Hematopoietic multipotent progenitor cell treated with erythropoietin and hydrocortisone succinate and interleukin-3 and kit ligand, for 6 days (in vitro differentiated cells): ENCODE data around the gene DISP3.

Experiments used
- DNase-seq: peaks from one replicate; pipeline ENCODE4 v3.0.0-alpha.2; 2015

DISP3 gene

DNA sequence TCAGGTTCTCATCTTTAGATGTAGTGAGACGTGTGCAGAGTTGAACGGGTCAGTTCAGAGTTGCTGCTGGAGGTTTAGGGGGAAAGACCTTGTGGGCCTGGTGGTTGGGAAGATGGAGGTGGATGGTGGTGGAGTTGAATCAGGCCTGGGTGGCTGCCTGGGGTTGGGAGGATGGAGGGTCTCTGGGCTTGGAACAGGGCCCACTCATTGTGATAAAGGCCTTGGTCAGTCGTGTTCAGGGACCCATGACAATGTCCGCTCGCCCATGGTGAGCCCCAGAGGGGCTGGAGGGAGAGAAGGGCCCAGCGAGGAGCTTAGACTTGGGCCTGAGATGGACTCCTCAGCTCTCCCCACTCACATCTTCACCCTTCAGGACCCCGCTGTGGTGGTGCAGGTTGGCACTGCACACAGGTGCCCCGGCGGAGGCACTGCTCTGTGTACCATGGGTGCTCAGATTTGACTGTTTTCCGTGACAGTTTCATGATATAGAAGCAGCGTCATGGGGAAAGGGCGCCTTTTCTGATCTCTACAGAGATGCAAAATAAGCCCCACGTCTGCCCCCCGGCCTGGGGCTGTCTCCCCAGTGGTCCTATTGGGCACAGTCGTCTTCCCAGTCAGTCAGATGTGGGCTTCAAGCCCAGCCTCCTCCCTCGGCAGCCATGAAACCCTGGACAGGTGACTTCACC lies 39.2 kb downstream of the DISP3 start:
- DNase-seq = no peak

DNA sequence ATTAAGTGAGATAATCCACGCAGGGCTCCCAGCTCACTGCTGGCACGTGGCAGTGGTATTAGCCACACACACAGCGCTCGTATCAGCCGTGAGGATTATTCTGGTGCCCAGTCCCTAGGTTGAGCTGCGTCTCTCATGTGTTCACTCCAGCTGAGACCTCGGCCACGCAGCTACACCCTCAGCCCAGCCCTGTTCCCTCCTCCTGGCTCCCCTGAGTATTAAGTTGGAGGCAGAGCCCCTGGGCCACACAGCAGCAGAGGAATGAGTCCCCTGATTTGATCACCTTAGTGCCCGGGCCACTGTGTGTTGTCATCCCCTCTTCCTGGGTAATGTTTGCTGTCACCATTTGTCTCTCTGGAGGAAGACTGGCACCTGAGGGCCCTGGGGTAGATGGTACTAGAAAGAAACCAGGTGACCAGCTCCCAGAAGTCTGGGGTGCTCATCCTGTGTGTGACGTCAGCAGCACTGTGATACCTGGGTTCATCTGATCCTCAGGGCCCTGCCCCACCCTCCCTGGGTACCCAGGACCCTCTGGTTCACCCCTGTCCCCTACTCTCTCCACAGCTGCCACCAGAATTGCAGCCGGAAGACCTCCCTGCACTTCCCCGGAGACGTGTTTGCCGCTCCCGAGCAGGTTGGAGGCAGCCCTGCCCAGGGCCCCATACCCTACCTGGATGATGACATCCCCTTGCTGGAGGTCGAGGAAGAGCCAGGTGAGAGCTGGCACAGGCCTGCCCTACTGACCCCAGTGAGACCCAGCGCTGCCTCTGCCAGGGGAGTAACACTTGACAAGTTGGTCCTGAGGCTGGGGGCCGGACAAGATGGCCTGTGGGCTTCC lies 40.1 kb downstream of the DISP3 start:
- no peak for DNase-seq

DNA sequence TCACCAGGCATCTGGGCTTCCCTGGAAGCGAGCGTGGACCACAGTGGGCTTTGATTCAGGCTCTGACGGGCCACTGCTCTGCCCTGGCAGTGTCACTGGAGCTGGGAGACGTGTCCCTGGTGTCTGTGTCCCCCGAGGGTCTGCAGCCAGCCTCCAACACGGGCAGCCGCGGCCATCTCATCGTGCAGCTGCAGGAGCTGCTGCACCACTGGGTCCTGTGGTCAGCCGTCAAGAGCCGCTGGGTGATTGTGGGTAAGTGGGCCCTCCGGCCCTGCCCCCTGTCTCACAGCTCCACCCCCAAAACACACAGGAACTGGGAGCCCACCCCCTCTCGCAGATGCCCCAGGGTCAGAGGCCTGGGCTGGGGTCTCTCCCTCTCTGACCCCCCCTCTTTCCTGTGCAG lies 40.7 kb downstream of the DISP3 start:
- DNase-seq = no peak

DNA sequence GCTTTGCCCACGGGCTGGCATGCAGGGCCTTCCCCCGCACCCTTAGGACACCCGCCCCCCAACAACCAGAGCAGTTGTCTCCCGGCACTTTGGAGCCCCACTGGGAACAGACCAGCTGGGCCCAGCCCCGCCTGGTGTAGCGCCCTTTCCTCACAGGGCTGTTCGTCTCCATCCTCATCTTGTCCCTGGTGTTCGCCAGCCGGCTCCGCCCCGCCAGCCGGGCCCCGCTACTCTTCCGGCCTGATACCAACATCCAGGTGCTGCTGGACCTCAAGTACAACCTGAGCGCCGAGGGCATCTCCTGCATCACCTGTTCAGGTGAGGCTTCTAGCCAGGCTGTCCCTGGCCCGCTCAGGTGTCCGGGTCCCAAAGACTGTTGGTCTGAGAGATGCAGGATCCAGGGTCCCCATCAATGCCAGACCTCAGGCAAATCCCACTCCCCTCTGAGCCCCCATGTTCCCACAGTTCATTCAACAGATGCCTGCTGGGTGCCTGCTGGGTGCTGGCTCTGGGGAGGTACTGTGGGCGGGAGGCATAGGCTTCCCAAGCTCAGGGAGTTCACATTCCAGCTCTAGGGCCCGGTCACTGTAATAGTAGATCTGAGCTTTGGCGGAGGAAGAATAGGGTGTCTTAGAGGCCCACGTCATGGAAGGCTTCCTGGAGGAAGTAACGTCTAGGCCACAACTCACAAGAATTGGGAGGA lies 41.7 kb downstream of the DISP3 start:
- DNase-seq = no peak

DNA sequence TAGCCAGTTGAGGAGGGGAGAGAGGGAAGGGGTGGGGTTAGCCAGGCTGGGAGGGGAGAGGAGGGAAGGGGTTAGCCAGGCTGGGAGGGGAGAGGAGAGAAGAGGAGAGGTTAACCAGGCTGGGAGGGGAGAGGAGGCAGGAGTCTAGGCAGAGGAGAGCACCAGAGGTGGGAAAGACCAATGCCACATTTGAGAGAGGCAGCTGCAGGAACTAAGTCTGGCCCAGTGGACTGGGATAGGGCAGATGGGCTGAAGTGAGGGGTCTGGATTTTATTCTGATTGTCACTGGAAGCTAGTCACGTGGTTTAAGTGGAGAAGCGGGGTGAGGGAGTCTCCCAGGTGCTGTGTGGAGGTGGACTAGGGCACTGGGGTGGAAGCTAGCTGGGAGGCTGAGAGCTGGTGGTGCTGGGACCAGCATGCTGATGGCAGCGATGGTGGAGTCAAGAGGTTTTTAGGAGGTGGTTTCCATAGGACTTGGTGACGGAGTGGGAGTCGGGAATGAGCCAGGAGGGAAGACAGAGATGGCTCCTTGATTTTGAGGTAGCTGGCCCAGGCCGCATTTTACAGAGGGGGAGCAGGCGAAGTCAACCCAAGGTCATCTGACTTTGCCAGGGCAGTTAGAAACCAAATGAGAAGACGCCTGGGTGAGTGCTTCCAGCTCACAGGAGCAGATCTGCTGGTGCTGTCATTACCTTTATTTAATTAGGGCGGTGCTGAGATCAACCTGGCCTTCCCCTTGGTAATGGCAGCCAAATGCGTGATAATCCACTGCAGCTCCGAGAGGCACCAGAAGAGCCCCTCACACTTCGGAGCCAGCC lies 42.8 kb downstream of the DISP3 start:
- DNase-seq = no peak

DNA sequence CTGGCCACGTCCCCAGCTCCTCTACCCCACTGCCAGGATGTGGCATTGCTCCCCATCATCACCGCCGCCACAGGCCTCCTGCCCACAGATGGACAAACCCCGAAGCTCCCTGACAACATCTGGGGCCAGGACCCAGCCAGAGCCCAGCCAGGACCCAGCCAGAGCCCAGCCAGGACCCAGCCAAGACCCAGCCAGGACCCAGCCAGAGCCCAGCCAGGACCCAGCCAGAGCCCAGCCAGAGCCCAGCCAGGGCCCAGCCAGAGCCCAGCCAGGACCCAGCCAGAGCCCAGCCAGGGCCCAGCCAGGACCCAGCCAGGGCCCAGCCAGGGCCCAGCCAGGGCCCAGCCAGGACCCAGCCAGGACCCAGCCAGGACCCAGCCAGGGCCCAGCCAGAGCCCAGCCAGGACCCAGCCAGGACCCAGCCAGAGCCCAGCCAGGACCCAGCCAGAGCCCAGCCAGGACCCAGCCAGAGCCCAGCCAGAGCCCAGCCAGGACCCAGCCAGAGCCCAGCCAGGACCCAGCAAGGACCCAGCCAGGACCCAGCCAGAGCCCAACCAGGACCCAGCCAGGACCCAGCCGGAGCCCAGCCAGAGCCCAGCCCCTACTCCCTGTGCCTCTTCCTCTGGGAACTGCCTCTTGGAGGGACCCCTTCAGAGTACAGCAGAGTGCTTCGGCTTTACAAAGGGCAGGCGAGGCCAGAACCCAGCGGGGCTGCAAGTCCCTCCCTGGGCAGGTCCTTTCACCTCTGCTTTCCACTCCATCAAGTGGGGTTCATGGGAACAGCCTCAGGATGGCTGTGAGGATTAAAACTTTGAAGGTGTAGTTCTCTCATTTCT lies 43.7 kb downstream of the DISP3 start:
- no peak for DNase-seq

DNA sequence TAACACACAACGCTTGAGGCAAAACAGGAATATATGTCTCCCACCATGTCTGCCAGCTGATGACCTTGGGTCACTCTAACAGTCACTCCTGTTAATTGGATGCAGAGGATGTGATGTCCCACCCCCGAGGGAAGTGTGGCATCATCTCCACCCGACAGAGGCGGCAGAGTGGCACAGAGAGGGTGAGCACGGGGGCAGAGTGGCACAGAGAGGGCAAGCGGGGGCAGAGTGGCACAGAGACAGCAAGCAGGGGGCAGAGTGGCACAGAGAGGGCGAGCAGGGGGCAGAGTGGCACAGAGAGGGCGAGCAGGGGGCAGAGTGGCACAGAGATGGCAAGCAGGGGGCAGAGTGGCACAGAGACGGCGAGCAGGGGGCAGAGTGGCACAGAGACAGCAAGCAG lies 44.3 kb downstream of the DISP3 start:
- DNase-seq = no peak

DNA sequence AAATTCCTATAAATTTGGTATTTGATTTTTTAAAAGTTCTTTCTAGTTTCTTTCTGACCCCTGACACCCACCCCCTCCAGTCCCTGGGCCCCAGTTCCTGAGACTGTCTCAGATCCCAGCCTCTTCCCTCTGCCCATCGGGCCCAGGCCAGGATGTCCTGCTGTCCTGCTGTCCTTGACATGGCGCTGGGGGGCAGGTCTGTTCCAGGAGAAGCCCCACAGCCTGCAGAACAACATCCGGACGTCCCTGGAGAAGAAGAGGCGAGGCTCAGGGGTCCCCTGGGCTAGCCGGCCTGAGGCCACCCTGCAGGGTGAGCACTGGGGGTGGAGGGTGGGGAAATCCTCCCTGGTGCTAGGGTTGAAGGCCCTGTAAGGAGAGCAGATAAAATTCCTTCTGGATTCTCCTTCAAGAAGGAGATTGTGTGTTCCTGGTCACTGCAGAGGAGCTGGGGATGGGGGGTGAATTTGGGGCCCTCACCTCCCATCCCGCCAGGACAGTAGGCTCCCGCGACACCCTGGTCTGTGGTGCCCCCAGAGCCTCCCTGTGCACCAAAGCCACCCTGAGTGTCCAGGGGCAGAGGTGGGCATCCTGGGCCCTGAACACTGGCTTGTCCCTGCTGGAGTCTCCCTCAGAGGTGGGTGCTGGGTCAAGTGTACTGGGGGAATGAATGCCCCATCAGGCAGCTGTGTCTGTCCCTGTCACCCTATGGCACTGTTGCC lies 45.0 kb downstream of the DISP3 start:
- DNase-seq = no peak

DNA sequence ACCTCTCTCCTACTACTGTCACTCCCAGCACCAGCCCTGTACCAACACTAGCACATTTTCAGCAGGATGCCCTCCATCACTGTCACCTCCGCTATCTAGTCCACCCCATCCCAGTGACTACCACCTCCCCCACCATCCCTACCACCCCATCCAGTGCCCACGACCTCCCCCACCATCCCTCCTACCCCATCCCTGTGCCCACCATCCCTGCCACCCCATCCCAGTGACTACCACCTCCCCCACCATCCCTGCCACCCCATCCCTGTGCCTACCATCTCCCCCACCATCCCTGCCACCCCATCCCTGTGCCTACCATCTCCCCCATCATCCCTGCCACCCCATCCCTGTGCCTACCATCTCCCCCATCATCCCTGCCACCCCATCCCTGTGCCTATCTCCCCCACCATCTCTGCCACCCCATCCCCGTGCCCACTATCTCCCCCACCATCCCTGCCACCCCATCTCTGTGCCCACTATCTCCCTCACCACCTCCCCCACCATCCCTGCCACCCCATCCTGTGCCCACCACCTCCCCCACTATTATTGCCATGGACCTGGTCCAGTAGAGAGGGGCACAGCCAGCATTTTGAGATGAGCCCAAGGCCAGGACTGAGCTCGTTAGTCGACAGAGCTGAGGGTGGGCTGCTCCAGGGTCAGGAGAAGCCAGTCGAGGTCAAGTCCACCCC lies 45.7 kb downstream of the DISP3 start:
- DNase-seq = no peak

DNA sequence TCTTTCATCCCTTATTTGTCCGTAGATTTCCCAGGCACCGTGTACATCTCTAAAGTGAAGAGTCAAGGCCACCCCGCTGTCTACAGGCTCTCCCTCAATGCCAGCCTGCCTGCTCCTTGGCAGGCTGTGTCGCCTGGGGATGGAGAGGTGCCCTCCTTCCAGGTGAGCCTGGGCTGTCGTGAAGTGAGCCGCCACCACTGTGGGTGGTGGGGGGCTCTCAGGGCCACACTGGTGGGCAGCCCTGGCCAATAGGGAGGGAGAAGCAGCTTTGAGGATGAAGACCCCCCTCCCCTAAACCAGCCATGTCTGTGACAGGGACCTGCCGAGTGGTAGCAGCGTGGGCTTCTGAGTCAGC lies 46.2 kb downstream of the DISP3 start:
- DNase-seq = no peak

DNA sequence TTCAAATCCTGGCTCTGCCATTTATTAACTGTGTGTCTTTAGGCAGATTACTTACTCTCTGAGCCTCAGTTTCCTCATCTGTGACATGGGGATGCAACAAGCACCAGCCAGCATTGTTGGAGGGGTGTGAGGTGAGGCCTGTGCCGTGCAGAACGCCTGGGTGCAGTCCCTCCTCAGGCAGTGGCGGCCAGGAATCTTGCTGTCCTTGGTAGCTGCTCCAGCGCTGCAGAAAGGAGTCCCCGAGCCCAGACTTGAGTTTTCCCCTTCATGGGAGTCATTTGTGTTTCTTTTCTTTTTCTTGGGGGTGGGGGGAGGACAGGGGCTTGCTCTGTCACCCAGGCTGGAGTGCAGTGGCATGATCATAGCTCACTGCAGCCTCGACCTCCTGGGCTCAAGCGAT lies 46.6 kb downstream of the DISP3 start:
- no peak for DNase-seq

DNA sequence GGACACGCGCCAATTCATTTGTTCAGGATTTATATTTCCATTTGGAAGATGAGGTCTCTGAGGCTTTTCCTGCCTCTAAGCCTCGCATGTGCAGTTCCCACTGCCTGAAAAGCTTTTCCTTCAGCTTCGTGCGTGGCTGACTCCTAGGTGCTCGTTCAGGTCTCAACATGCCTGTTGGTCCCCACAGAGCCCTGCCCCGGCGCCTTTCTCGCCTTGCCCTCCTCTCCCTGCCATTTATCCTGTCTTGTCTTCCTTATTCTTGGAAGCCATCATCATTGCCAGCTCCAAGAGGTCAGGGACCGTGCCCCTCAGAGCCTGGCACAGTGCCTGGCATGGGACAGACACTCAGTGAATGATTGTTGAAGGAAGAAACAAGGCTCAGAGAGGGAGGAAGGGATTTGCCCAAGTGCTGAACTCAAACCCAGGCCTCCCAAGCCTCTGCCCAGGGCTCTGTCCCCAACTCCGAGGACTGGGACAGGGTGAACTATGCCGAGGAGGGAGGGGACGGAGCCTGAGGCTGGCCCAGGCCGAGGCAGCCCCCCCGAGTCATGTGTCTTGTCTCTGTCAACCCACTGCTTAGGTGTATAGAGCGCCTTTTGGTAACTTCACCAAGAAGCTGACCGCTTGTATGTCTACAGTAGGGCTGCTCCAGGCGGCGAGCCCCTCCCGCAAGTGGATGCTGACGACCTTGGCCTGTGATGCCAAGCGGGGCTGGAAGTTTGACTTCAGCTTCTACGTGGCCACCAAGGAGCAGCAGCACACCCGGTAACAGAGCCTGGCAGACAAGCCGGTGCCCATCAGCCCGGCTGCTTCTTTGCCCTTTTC lies 47.3 kb downstream of the DISP3 start:
- no peak for DNase-seq

DNA sequence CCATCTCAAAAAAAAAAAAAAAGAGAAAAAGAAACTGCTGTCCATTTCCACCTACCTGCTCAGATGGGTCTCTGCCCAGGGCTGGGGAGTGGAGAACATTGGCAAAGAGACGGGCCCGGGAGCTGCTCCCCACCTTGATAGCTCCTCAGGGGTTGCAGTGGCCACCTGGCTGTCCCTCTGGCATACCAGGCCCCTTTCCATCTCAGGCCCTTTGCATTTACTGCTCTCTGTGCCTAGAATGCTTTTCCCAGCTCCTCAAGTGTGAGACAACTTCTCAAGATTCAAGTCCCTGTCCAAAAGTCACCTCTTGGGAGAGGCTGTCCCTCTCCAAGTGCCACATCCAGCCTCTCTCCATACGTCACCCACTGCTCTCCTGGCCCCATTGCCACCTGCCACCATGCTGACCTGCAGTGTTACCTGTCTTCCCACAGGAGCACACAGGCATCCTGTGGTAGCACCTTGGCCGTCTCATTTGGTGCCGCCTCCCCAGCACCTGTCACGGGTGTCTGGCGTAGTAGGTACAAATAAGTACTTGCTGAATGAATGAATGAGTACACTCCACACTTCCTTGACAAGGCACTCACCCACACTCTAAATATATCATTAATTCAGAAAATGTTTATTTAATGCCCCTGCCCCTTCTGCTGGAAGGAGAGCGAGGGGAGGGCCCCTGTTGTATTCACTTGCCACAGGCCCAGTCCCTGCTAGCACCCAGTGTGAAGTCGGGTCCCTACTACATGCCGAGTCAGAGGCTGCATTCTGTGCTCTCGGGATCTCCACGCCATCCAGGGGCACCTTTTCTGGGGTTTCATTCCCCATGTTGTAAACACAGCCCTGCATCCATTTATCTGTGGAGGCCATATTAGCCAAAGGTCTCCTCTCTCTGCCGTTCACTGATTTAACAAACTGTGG lies 48.8 kb downstream of the DISP3 start:
- no peak for DNase-seq

DNA sequence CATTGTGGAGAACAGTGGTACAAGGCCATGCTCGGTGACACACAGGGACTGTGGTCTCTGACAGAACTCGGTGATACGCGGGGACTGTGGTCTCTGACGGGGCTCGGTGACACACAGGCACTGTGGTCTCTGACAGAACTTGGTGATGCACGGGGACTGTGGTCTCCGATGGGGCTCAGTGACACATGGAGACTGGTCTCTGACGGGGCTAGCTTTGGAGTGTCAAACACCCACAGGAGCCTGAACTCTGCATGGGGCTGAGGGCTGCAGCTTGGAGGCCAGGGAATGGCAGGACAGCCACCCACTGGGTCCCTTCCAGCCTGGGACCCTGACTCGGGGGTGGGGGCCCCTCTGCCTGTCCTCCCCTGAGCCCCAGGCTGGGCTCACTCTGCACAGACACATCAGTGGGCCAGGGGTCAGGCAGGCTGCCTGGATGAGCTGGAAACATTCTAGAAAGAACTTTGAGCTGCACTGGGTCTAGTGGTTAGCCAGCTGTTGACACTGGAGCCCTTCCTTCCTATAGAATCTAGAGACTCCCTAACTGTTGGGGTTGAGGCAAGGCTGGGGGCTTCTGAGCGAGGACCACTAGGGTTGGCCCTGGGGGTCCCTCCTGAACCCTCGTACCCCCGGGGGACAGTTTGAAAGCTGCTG lies 49.8 kb downstream of the DISP3 start:
- DNase-seq = no peak

DNA sequence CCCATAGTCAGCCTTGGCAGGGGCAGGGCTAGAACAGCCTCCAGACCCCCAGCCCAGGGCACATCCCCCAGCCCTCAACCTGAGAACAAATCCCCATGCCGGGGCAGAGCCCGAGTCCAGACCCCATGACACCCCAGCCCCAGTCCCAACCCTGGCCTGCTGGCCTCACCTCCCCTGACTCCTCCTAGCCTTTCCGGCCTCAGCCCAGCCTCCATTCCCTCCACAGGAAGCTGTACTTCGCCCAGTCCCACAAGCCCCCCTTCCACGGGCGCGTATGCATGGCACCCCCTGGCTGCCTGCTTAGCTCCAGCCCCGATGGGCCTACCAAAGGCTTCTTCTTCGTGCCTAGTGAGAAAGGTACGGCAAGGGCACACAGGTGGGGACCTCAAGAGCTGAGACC lies 50.4 kb downstream of the DISP3 start:
- no peak for DNase-seq

DNA sequence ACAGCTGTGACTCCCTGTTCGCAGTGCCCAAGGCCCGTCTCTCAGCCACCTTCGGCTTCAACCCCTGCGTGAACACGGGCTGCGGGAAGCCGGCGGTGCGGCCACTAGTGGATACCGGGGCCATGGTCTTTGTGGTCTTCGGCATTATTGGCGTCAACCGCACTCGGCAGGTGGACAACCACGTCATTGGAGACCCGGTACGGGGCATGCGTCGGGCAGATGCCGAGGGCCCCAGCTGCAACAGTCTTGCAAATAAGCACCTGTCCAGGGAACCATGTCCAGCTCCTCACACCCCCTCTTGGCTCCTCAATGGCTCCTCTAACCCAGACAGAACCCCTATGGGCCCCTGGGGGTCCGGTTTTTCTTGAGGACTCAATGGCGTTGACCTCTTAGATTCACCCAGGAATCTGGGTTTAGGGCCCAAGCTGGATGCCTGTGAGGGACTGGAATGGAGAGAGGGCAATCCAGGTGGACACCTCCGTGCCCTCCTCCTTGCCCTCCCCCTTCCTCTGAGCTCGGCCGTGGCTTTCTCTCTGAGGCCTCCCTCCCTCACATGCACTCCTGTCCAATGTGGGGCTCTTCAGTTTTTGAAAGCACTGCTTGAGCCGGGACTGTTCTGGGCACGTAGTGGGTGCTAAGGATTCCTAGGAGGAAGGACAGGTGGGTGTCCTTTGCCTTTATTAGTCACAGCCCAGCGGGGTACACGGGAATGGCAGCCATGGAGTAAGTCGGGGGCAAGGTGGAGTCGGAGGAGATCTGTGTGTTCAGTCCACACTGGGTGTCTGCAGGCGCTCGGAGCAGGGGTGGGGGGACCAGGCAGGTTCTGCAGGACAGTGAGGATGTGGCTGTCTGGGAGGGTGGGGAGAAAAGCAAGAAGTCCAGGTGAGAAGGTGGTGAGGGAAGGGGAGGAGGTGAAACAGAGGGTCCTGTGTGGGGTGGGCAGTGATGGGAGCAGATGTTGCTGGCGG lies 51.1 kb downstream of the DISP3 start:
- DNase-seq = no peak

DNA sequence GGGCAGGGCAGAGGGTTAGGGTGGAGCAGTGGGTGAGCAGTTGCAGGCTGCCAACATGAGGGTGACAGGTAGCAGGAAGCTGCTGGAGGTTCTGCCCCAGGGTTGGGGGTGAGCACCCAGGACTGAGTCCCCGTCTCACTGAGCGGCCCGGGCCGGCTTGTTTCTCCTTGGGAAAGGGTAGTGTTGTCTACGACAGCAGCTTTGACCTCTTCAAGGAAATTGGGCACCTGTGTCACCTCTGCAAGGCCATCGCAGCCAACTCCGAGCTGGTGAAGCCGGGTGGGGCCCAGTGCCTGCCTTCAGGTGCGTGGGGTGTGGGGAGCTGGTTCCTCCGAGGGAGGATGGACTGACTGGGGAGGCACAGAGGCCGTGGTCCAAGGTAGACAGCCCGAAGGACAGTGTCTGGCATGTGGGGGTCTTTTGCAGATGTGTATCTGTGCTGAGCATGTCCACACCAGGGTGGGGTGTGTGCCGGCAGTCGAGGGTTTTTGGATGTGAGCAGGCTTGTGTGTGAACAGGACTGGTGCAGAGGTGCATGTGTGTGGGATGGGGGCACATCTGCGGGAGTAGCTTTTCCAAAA lies 51.9 kb downstream of the DISP3 start:
- no peak for DNase-seq
